ENCODE data around the gene IL23R. TPM values are rescaled to one million over a fixed set of nuclear protein-coding genes. Genes with fewer than 3 reads are reported as not detected.

Gene IL23R
- total and polyA plus RNA-seq, 4 donors: 0.08 to 0.09 TPM; not detected in 2

DNA sequence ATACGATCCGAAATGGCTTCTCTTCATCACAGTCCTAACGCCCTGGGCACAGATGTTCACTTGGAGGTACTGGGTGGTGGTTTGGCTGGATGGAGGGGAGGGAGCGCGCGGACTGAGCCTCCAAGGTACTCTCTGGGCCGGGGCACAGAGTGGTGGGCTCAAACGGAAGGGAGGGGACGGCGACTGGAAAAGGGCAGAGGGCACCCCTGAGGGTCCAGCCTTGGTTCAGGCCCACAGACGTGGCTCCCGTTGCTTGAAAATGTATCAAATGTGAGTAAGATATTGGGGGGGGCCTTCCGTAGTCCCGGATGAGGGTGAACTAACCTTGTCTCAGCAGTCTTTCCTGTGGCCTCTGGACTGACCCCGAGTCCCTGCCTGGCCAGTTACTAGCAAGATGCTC, 141.9 kb downstream of the IL23R start:
- no peak overlapping the region for H3K27ac ChIP-seq (ENCODE audit: low read depth in 1 of 2, low read length in 2 of 2)
- peaks cover 0 to 4% (median 1%) of the 10 kb centered on the region in 4 donors for H3K27me3 ChIP-seq (ENCODE audit: control insufficient read depth in 4 of 4, insufficient read depth in 4 of 4, low read length in 3 of 4)
- H3K4me1 ChIP-seq (ENCODE audit: control insufficient read depth in 4 of 4, insufficient read depth in 4 of 4, low read length in 3 of 4): peaks cover 0 to 10% (median 1%) of the 10 kb centered on the region in 4 donors
- no peak overlapping the region for H3K9ac ChIP-seq (ENCODE audit: low read depth in 1 of 2, low read length in 2 of 2)
- peak overlapping the region in 1 of 3 donors; percentile 57 for H3K4me3 ChIP-seq (ENCODE audit: low read depth in 1 of 3, low read length in 3 of 3)
- no peaks in the 10 kb centered on the region for H3K36me3 ChIP-seq (ENCODE audit: control insufficient read depth in 4 of 4, insufficient read depth in 3 of 4, low read depth in 1 of 4, low read length in 3 of 4)
- no peaks in the 10 kb centered on the region for H3K9me3 ChIP-seq (ENCODE audit: control insufficient read depth in 4 of 4, low read length in 3 of 4)
- no peak for DNase-seq (ENCODE audit: low spot score)
- TF ChIP-seq SP1 (IDR thresholded peaks at IDR 0.05): no peak
- TF ChIP-seq HNF4A (conservative IDR thresholded peaks at IDR 0.05): no peak
- TF ChIP-seq RAD21 (IDR thresholded peaks at IDR 0.05): no peak
- WGBS: 28% methylated on average over 15 of the region's 15 CpGs

Small RNA genes within 50 kb of the gene (small RNA-seq; reads per million reads assigned to genes)
- gene RNU4ATAC4P (not detected), gene RNU6-586P (not detected)

Other genes with a start within 250 kb of the IL23R start
- gene DNAI4, start 241.6 kb upstream of the IL23R start, total RNA-seq: 1 to 10 TPM; 1.3 to 1.8 TPM
- under 1 TPM; 0.42 to 0.43 TPM for gene DNAI4, start 241.6 kb upstream of the IL23R start, polyA plus RNA-seq
- 10 to 100 TPM; 15.6 to 17.7 TPM for gene MIER1, start 241.5 kb upstream of the IL23R start, total RNA-seq
- 10 to 100 TPM in 1 of 2 donors, 1 to 10 TPM in 1; 7.3 to 23.2 TPM for gene MIER1, start 241.5 kb upstream of the IL23R start, polyA plus RNA-seq
- gene SLC35D1, start 112.3 kb upstream of the IL23R start, total RNA-seq: 100 to 1,000 TPM in 1 of 2 donors, 10 to 100 TPM in 1; 30.9 to 100 TPM
- 10 to 100 TPM; 22.9 to 28.1 TPM for gene SLC35D1, start 112.3 kb upstream of the IL23R start, polyA plus RNA-seq
- not detected for gene C1orf141, start 31.5 kb upstream of the IL23R start, total RNA-seq
- not detected for gene C1orf141, start 31.5 kb upstream of the IL23R start, polyA plus RNA-seq
- gene IL12RB2, start 141.4 kb downstream of the IL23R start, total RNA-seq: 1 to 10 TPM in 1 of 2 donors, under 1 TPM in 1; 0.50 to 1.3 TPM
- gene IL12RB2, start 141.4 kb downstream of the IL23R start, polyA plus RNA-seq: under 1 TPM; 0.06 to 0.67 TPM

Data from liver (tissue), 10 donors.